SK-N-MC (cell line): Measurements from ENCODE around the gene ELFN1.

Experiments
- DNase-seq: peaks from one replicate; pipeline ENCODE4 v3.0.0-alpha.2; 2011; ENCODE audit warnings: low read depth, low spot score
- H3K27ac ChIP-seq: fragments of 200-600 bp; sonication (generic); 2 replicates; pipeline ENCODE4 v1.5.1; 2016; ENCODE audit warnings: mixed run types
- H3K36me3 ChIP-seq: fragments of 200-600 bp; sonication (generic); 2 replicates; pipeline ENCODE4 v1.6.1; 2017; ENCODE audit warnings: antibody characterized with exemption, low read length, mixed read lengths; ENCODE audit not compliant: insufficient read depth
- H3K4me3 ChIP-seq: fragments of 200-600 bp; sonication (generic); 2 replicates; pipeline ENCODE4 v1.5.1; 2016
- H3K9ac ChIP-seq: fragments of 200-600 bp; sonication (generic); 2 replicates; pipeline ENCODE4 v1.8.0; 2017; ENCODE audit warnings: mixed run types, mixed read lengths; ENCODE audit not compliant: insufficient read length
- H3K9me3 ChIP-seq: fragments of 200-600 bp; sonication (generic); 2 replicates; pipeline ENCODE4 v1.6.1; 2017; ENCODE audit warnings: low read depth, mild to moderate bottlenecking, antibody characterized with exemption, low read length, moderate library complexity, mixed read lengths
- EZH2 ChIP-seq: fragments of 200-600 bp; sonication (generic); IDR thresholded peaks from one replicate; pipeline ENCODE4 v1.6.1; 2017; ENCODE audit warnings: antibody characterized with exemption
- FOXP2 ChIP-seq: optimal IDR thresholded peaks from 2 replicates; pipeline ENCODE3; 2011; ENCODE audit warnings: mild to moderate bottlenecking, moderate library complexity; ENCODE audit not compliant: insufficient read depth; ENCODE audit errors: extremely low read length, control extremely low read depth
- POLR2AphosphoS5 ChIP-seq: IDR thresholded peaks from 2 replicates; pipeline ENCODE4 v1.6.1; 2012; ENCODE audit warnings: mild to moderate bottlenecking, low read depth, low read length, borderline replicate concordance

The ELFN1 gene

GRCh38 chr7:1666317-1666822, 3.7 kb upstream of the ELFN1 start:
- no peak for DNase-seq
- Histone ChIP-seq H3K9ac (no peak overlapping the region), H3K9me3 (no peaks in the 10 kb centered on the region), H3K36me3 (no peaks in the 10 kb centered on the region), H3K4me3 (peak overlapping the region; percentile 75), H3K27ac (no peak overlapping the region)
- no peak for TF ChIP-seq FOXP2
- no peak for TF ChIP-seq POLR2AphosphoS5
- TF ChIP-seq EZH2: no peak

GRCh38 chr7:1666823-1667565, 3.1 kb upstream of the ELFN1 start:
- no peak for TF ChIP-seq POLR2AphosphoS5
- TF ChIP-seq EZH2: no peak
- no peak for TF ChIP-seq FOXP2
- no peak for DNase-seq
- Histone ChIP-seq H3K9ac (no peak overlapping the region), H3K9me3 (no peaks in the 10 kb centered on the region), H3K27ac (no peak overlapping the region), H3K36me3 (no peaks in the 10 kb centered on the region), H3K4me3 (peak overlapping the region; percentile 75)

- Histone ChIP-seq H3K36me3 (no peaks in the 10 kb centered on the region), H3K9me3 (no peaks in the 10 kb centered on the region), H3K27ac (no peak overlapping the region), H3K4me3 (peak overlapping the region; percentile 75), H3K9ac (no peak overlapping the region)
- DNase-seq: no peak
- no peak for TF ChIP-seq FOXP2
Observed at GRCh38 chr7:1667566-1668395, 2.3 kb upstream of the ELFN1 start.

- no peak for DNase-seq
- Histone ChIP-seq H3K9ac (no peak overlapping the region), H3K9me3 (no peaks in the 10 kb centered on the region), H3K4me3 (no peak overlapping the region), H3K27ac (no peak overlapping the region), H3K36me3 (no peaks in the 10 kb centered on the region)
- TF ChIP-seq EZH2 (no peak), FOXP2 (no peak), POLR2AphosphoS5 (no peak)
Observed at GRCh38 chr7:1668396-1669063, 1.5 kb upstream of the ELFN1 start.

GRCh38 chr7:1669064-1669951, 769 bp upstream of the ELFN1 start:
- no peaks in the 10 kb centered on the region for H3K9me3 ChIP-seq
- no peak for TF ChIP-seq POLR2AphosphoS5
- TF ChIP-seq EZH2: no peak
- no peak for TF ChIP-seq FOXP2
- no peak overlapping the region for H3K9ac ChIP-seq
- no peak overlapping the region for H3K27ac ChIP-seq
- peak overlapping the region; percentile 47; the same call in 1 of the 2 replicates for H3K4me3 ChIP-seq
- no peak for DNase-seq
- H3K36me3 ChIP-seq: no peaks in the 10 kb centered on the region

GRCh38 chr7:1670894-1671593, 967 bp downstream of the ELFN1 start:
- Histone ChIP-seq H3K9ac (no peak overlapping the region), H3K36me3 (no peaks in the 10 kb centered on the region), H3K9me3 (no peaks in the 10 kb centered on the region), H3K4me3 (peak overlapping the region; percentile 73), H3K27ac (no peak overlapping the region)
- no peak for TF ChIP-seq POLR2AphosphoS5
- no peak for TF ChIP-seq EZH2
- TF ChIP-seq FOXP2: no peak
- DNase-seq: no peak
